B cell (primary cell): ENCODE results near the gene ADARB2. TPM values are rescaled to one million over a fixed set of nuclear protein-coding genes. Genes with fewer than 3 reads are reported as not detected.

ENCODE experiments used
- ATAC-seq: fragments of 200-7000 bp; cut with Tn5 transposase; one replicate; pipeline ENCODE4 v1.10.0; 2021; ENCODE audit warnings: low read depth, mild to moderate bottlenecking, moderate number of reproducible peaks, moderate library complexity
- CTCF ChIA-PET: fragments of 350-600 bp; sonication (Branson Sonifier 250); formaldehyde crosslinking; loops from one replicate; lab custom pipeline; 2021; ENCODE audit warnings: antibody characterized with exemption, inconsistent platforms; lab: Charles Lee
- POLR2A ChIA-PET: fragments of 350-600 bp; sonication (Branson Sonifier 250); formaldehyde crosslinking; loops from one replicate; lab custom pipeline; 2021; ENCODE audit warnings: antibody characterized with exemption; lab: Charles Lee
- DNase-seq: peaks from one replicate; pipeline ENCODE4 v3.0.0; 2013
- H2AFZ ChIP-seq: 2 replicates; pipeline ENCODE4 v1.6.1; 2012; ENCODE audit warnings: mild to moderate bottlenecking, low read depth, low read length; ENCODE audit not compliant: insufficient read depth, poor library complexity, severe bottlenecking
- H3K27ac ChIP-seq, 2 donors: 1 replicate in 1 of 2; 2 replicates in 1 of 2; pipeline ENCODE4 v1.5.1; 2012 to 2013; ENCODE audit warnings: low read length in 2 of 2, mild to moderate bottlenecking in 2 of 2, moderate library complexity in 1 of 2
- H3K27me3 ChIP-seq, 4 experiments: fragments of 200-600 bp in 1 of 4; sonication (generic) in 1 of 4; replicated peaks in 1 of 4; 1 replicate in 2 of 4; 2 replicates in 2 of 4; pipeline versions ENCODE4 v1.6.1 to v1.7.0; 2013 to 2016; ENCODE audit warnings: low read length in 3 of 4, mild to moderate bottlenecking in 2 of 4, mixed read lengths in 1 of 4, moderate library complexity in 1 of 4; ENCODE audit not compliant: insufficient read depth in 4 of 4, control insufficient read depth in 3 of 4; ENCODE audit errors: control extremely low read depth in 1 of 4
- H3K36me3 ChIP-seq, 2 experiments: replicated peaks in 1 of 2; 1 replicate in 1 of 2; 2 replicates in 1 of 2; pipeline versions ENCODE4 v1.6.1 to v1.7.1; 2013; ENCODE audit warnings: low read length in 1 of 2; ENCODE audit not compliant: insufficient read depth in 2 of 2, control insufficient read depth in 1 of 2; ENCODE audit errors: control extremely low read depth in 1 of 2, extremely low read depth in 1 of 2
- H3K4me1 ChIP-seq, 2 donors: fragments of 200-600 bp in 1 of 2; sonication (generic) in 1 of 2; 1 replicate in 1 of 2; 2 replicates in 1 of 2; pipeline versions ENCODE4 v1.5.1 to v1.6.1; 2013 to 2017; ENCODE audit warnings: low read length in 2 of 2; ENCODE audit not compliant: control insufficient read depth in 2 of 2, insufficient read depth in 2 of 2
- H3K4me2 ChIP-seq: replicated peaks from 2 replicates; pipeline ENCODE3; 2012; ENCODE audit warnings: mild to moderate bottlenecking, low read depth, low read length; ENCODE audit not compliant: poor library complexity, severe bottlenecking
- H3K4me3 ChIP-seq, 5 experiments: fragments of 200-600 bp in 1 of 5; sonication (generic) in 1 of 5; 1 replicate in 3 of 5; 2 replicates in 2 of 5; pipeline versions ENCODE4 v1.5.1 to v1.7.0; 2011 to 2016; ENCODE audit warnings: low read length in 4 of 5, mild to moderate bottlenecking in 4 of 5, low read depth in 2 of 5, control low read depth in 1 of 5, moderate library complexity in 1 of 5; ENCODE audit not compliant: insufficient read depth in 1 of 5; ENCODE audit errors: control extremely low read depth in 1 of 5, extremely low read depth in 1 of 5
- H3K79me2 ChIP-seq: fragments of 200-600 bp; sonication (generic); one replicate; pipeline ENCODE4 v1.6.0; 2016; ENCODE audit warnings: low read length; ENCODE audit not compliant: control insufficient read depth, insufficient read depth
- H3K9ac ChIP-seq: fragments of 200-600 bp; sonication (generic); 2 replicates; pipeline ENCODE4 v1.6.1; 2017; ENCODE audit warnings: mild to moderate bottlenecking, low read length, moderate library complexity
- H3K9me3 ChIP-seq, 3 donors: one replicate each; pipeline versions ENCODE4 v1.6.1 to v1.7.1; 2013; ENCODE audit warnings: low read length in 2 of 3; ENCODE audit not compliant: control insufficient read depth in 2 of 3, insufficient read depth in 1 of 3; ENCODE audit errors: control extremely low read depth in 1 of 3
- H4K20me1 ChIP-seq: 2 replicates; pipeline ENCODE4 v1.6.0; 2012; ENCODE audit warnings: mild to moderate bottlenecking, low read length; ENCODE audit not compliant: insufficient read depth, control insufficient read depth, poor library complexity, severe bottlenecking
- H3K27ac Mint-ChIP-seq: one replicate; pipeline ENCODE4 v1.8.0; 2021; ENCODE audit warnings: mixed read lengths
- H3K27me3 Mint-ChIP-seq: one replicate; pipeline ENCODE4 v1.8.0; 2021; ENCODE audit warnings: mixed read lengths
- H3K4me1 Mint-ChIP-seq: one replicate; pipeline ENCODE4 v1.8.0; 2021; ENCODE audit warnings: mixed read lengths
- H3K4me3 Mint-ChIP-seq: one replicate; pipeline ENCODE4 v1.8.0; 2021; ENCODE audit warnings: mixed read lengths
- H3K9me3 Mint-ChIP-seq: one replicate; pipeline ENCODE4 v1.8.0; 2022; ENCODE audit warnings: mixed read lengths; ENCODE audit not compliant: insufficient read depth
- CTCF ChIP-seq: fragments of 200-600 bp; IDR thresholded peaks from one replicate; pipeline ENCODE4 v1.8.0; 2022; ENCODE audit warnings: antibody characterized with exemption, mild to moderate bottlenecking
- EZH2 ChIP-seq: IDR thresholded peaks from 2 replicates; pipeline ENCODE4 v1.6.1; 2012; ENCODE audit warnings: borderline replicate concordance, low read depth, mild to moderate bottlenecking, moderate library complexity, low read length; ENCODE audit not compliant: insufficient read depth, poor library complexity, severe bottlenecking
- WGBS: methylation state at CpG from one replicate; pipeline ENCODE4 v1.1.5; 2013; ENCODE audit warnings: missing lambda C conversion rate; ENCODE audit not compliant: insufficient coverage; 5-methylcytosine and 5-hydroxymethylcytosine counted together
- intact Hi-C: fragments of 100-400 bp; cut with micrococcal nuclease; formaldehyde crosslinking; loops from one replicate; pipeline ENCODE4 v1.10.0; 2022
- polyA plus RNA-seq: library from polyadenylated mRNA; depleted of rRNA; stranded (reverse); fragments of >200 nt; gene quantifications from 2 replicates; pipeline ENCODE4 v1.2.3, GENCODE V29; 2012
- total RNA-seq, 2 donors: library from RNA; stranded (reverse); fragments of 120-200 nt in 1 of 2; gene quantifications; 1 replicate in 1 of 2; 2 replicates in 1 of 2; pipeline versions ENCODE4 v1.2.3 to v1.2.4, GENCODE V29; 2013 to 2022

Gene ADARB2
- total and polyA plus RNA-seq, 2 donors (not counting 1 experiment from before 2014, with no cell fraction given) = 0.13 to 0.96 TPM

- Mint-ChIP-seq H3K4me1 (peaks cover 12% of the 10 kb centered on the region), H3K27ac (no peak overlapping the region), H3K4me3 (no peak overlapping the region), H3K9me3 (no peaks in the 10 kb centered on the region), H3K27me3 (peaks cover 4% of the 10 kb centered on the region)
- Histone ChIP-seq H3K4me2 (no peak overlapping the region), H3K4me1 (peaks cover 0 to 5% of the 10 kb centered on the region in 2 donors), H3K27me3 (no peaks in the 10 kb centered on the region), H3K36me3 (no peaks in the 10 kb centered on the region), H3K4me3 (no peak overlapping the region), H2AFZ (no peak overlapping the region), H3K79me2 (no peaks in the 10 kb centered on the region), H3K9ac (no peak overlapping the region), H3K9me3 (peaks cover 0 to 19% (median 0%) of the 10 kb centered on the region in 3 donors), H3K27ac (no peak overlapping the region), H4K20me1 (no peaks in the 10 kb centered on the region)
- DNase-seq (no peak), ATAC-seq (no peak)
- TF ChIP-seq CTCF = no peak
- no peak for TF ChIP-seq EZH2
- 100% methylated on average over 1 of the region's 2 CpGs for WGBS
- ChIA-PET POLR2A (no interaction called here), CTCF (no interaction called here)
- intact Hi-C loops = no loop called here
These were observed 192.4 kb downstream of the ADARB2 start for GRCh38 chr10:1544929-1545328.

- Mint-ChIP-seq H3K27me3 (peaks cover 4% of the 10 kb centered on the region), H3K9me3 (no peaks in the 10 kb centered on the region), H3K27ac (no peak overlapping the region), H3K4me1 (peaks cover 12% of the 10 kb centered on the region), H3K4me3 (no peak overlapping the region)
- Histone ChIP-seq H3K4me1 (peaks cover 0 to 5% of the 10 kb centered on the region in 2 donors), H3K9me3 (peaks cover 0 to 19% (median 0%) of the 10 kb centered on the region in 3 donors), H4K20me1 (no peaks in the 10 kb centered on the region), H3K4me3 (no peak overlapping the region), H3K9ac (no peak overlapping the region), H3K27ac (no peak overlapping the region), H3K36me3 (no peaks in the 10 kb centered on the region), H3K27me3 (no peaks in the 10 kb centered on the region), H2AFZ (no peak overlapping the region), H3K79me2 (no peaks in the 10 kb centered on the region), H3K4me2 (no peak overlapping the region)
- DNase-seq (no peak), ATAC-seq (no peak)
- intact Hi-C loops = no loop called here
- ChIA-PET POLR2A (no interaction called here), CTCF (no interaction called here)
- no peak for TF ChIP-seq CTCF
- no peak for TF ChIP-seq EZH2
- WGBS = 91% methylated on average over 12 of the region's 13 CpGs
These were observed 193.1 kb downstream of the ADARB2 start for GRCh38 chr10:1544209-1544673.
